ENCODE data around the gene GPR33.
"Not testable (repeated sequence)": the region's sequence is repeated elsewhere in the genome, so short reads cannot be mapped to it uniquely, and the experiment has no call there.

Gene GPR33

GRCh38 chr14:31487886-31488285 lies at the start of gene GPR33:
Gene GPR33 (minus strand): TSS chr14:31488039. CDS start chr14:31483965, 4,074 bp downstream.
- DNase-seq, result no peak

- DNase-seq, result no peak
Measured at GRCh38 chr14:31536201-31536960, 48.5 kb upstream of the GPR33 start.

- DNase-seq, result no peak
Measured at GRCh38 chr14:31530136-31530535, 42.3 kb upstream of the GPR33 start.

GRCh38 chr14:31529053-31529452 lies 41.2 kb upstream of the GPR33 start:
- DNase-seq, result no peak

- no peak for DNase-seq
Measured at GRCh38 chr14:31527546-31527945, 39.7 kb upstream of the GPR33 start.

GRCh38 chr14:31527087-31527486 lies 39.2 kb upstream of the GPR33 start:
- DNase-seq, result no peak

- DNase-seq, result no peak
Measured at GRCh38 chr14:31510855-31511254, 23.0 kb upstream of the GPR33 start.

- peak in 1 of 2 donors; percentile 56 for DNase-seq
Measured at GRCh38 chr14:31510222-31510621, 22.4 kb upstream of the GPR33 start.

- DNase-seq, result no peak
Measured at GRCh38 chr14:31508135-31508534, 20.3 kb upstream of the GPR33 start.

GRCh38 chr14:31505411-31505810 lies 17.6 kb upstream of the GPR33 start:
- no peak for DNase-seq

- no peak for DNase-seq
Measured at GRCh38 chr14:31501870-31502269, 14.0 kb upstream of the GPR33 start.

- no peak for DNase-seq
Measured at GRCh38 chr14:31492759-31493498, 5.1 kb upstream of the GPR33 start.

GRCh38 chr14:31489691-31490090 lies 1.9 kb upstream of the GPR33 start:
- DNase-seq, result no peak

- DNase-seq, result no peak
Measured at GRCh38 chr14:31486764-31487163, 1.1 kb downstream of the GPR33 start.

- DNase-seq, result no peak
Measured at GRCh38 chr14:31484754-31485153, 3.1 kb downstream of the GPR33 start.

GRCh38 chr14:31480156-31480555 lies 7.7 kb downstream of the GPR33 start:
- DNase-seq, result no peak

GRCh38 chr14:31479027-31479426 lies 8.8 kb downstream of the GPR33 start:
- peak in 1 of 2 donors; percentile 76 for DNase-seq

GRCh38 chr14:31477248-31477647 lies 10.6 kb downstream of the GPR33 start:
- DNase-seq, result no peak

- no peak for DNase-seq
Measured at GRCh38 chr14:31476131-31476866, 11.5 kb downstream of the GPR33 start.

GRCh38 chr14:31466554-31466953 lies 21.3 kb downstream of the GPR33 start:
- no peak for DNase-seq

GRCh38 chr14:31465111-31465510 lies 22.7 kb downstream of the GPR33 start:
- no peak for DNase-seq

GRCh38 chr14:31462450-31462849 lies 25.4 kb downstream of the GPR33 start:
- not testable (repeated sequence) for DNase-seq

GRCh38 chr14:31461545-31461944 lies 26.3 kb downstream of the GPR33 start:
- no peak for DNase-seq
